GM12801 (cell line): ENCODE data around the gene BMP3.

Experiments
- CTCF ChIP-seq: IDR thresholded peaks from one replicate; pipeline ENCODE4 v1.5.1; 2011; ENCODE audit warnings: control low read depth; ENCODE audit not compliant: insufficient read length; ENCODE audit errors: extremely low read depth

Gene BMP3

GRCh38 chr4:81030061-81030980 lies at the start of gene BMP3:
Gene BMP3, plus strand, starts transcription at chr4:81030708. Its CDS starts 577 bp downstream, at chr4:81031285.
- TF ChIP-seq CTCF: no peak

- TF ChIP-seq CTCF: no peak
Observed at GRCh38 chr4:80986011-80986410, 44.5 kb upstream of the BMP3 start.

- TF ChIP-seq CTCF: no peak
Observed at GRCh38 chr4:80989921-80990544, 40.5 kb upstream of the BMP3 start.

- TF ChIP-seq CTCF: no peak
Observed at GRCh38 chr4:80990851-80991250, 39.7 kb upstream of the BMP3 start.

GRCh38 chr4:80999943-81000342 lies 30.6 kb upstream of the BMP3 start:
- no peak for TF ChIP-seq CTCF

- TF ChIP-seq CTCF: no peak
Observed at GRCh38 chr4:81003597-81004111, 26.9 kb upstream of the BMP3 start.

- TF ChIP-seq CTCF: no peak
Observed at GRCh38 chr4:81007417-81007816, 23.1 kb upstream of the BMP3 start.
